Measurements from ENCODE around the gene SLC7A4.
"Not testable (repeated sequence)": the region's sequence is repeated elsewhere in the genome, so short reads cannot be mapped to it uniquely, and the experiment has no call there.

The SLC7A4 gene

GRCh38 chr22:21061660-21062321 lies 29.4 kb upstream of the SLC7A4 start:
- not testable (repeated sequence) for DNase-seq

GRCh38 chr22:21060363-21060762 lies 28.0 kb upstream of the SLC7A4 start:
- not testable (repeated sequence) for DNase-seq

GRCh38 chr22:21055880-21056319 lies 23.5 kb upstream of the SLC7A4 start:
- DNase-seq: no peak

- DNase-seq: no peak
Measured at GRCh38 chr22:21055564-21055834, 23.1 kb upstream of the SLC7A4 start.

GRCh38 chr22:21054714-21055563 lies 22.6 kb upstream of the SLC7A4 start:
- no peak for DNase-seq

DNA sequence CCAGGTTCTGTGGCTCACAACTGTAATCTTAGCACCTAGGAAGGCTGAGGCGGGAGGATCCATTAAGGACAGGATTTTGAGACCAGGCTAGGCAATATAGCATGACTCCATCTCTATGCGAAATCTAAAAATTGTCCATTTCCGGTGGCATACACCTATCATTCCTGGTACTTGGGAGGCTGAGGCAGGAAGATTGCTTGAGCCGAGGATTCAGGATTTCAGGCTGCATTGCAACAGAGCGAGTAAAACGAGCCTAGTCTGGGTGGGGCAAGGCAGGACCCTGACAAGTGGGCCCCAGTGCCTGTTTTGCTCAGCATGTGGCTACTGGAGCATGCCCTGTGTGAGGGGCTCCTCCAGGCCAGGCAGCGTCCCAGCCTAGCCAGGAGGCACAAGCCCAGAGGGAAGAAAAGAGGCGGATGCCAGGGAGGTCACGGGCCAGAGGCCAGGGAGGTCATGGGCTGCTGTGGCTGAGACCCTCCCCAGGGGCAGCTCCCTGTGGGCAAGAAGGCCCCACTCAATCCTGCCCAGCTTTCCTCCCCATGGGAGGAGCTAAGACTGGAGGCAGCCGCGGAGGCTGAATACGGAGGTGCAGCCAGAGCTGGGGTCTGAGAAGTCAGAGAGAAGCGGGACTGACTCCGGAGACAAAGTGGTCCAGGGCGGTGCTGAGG lies 21.8 kb upstream of the SLC7A4 start:
- DNase-seq: no peak

DNA sequence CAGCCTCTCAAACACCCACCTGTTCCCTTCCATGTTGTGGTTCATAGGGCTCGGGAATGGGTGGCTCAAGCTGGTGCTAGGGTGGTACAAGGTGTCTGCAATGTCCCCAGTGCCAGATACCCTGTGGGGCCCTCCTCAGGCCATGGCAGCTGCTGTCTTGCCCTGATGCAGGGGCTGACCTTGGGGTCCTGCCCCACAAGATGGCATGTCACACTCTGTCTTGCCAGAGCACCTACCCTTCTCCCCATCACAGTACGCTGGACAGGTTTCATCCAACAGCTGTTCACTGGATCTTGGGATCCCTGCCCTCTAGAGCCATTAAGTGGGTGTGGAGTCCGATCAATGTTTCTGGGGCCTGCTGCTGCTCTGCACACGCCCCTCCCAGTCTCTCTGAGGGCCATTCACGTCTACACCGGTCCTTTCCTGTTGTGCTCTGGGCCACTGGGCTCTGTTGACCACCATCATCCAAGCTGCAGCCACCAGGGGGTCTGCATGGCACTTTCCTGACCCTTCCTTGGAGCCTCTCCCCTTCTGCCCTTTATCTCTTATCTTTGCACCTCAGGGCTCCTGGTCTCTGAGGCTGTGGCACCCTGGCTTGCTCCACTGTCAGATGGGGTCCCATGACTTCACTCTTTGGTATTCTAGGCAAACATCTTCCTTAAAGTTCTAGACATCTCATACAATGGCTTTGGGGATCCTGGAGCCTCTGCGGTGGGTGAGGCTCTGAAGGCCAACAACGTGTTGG lies 20.5 kb upstream of the SLC7A4 start:
- DNase-seq: no peak

DNA sequence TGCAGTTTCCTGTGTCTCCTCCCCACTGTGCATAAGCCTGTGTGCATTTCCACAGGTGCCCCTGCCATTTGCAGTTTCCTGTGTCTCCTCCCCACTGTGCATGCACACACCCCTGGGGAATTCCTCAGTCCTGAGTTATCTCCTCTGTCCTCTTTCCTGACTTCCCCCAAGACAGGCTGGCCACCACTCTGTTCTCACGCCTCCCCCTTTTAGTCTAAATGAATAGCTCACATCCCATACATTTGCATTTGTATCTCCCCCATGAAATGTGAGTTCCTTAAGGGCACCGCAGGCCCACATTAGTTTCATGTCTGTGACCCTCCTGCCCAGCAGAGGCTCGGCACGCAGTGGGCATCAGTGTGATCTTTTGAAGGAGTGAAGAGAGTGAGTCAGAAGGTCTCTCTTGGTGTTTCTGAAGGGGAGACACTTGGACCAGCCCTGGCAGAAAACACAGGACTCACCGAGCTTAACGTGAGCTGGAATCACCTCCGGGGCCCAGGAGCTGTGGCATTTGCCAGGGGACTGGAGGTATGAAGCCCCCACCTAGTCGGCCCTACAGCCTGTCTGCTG lies 19.6 kb upstream of the SLC7A4 start:
- DNase-seq: no peak

- DNase-seq: no peak
Measured at GRCh38 chr22:21051145-21051830, 18.9 kb upstream of the SLC7A4 start.

- not testable (repeated sequence) for DNase-seq
Measured at GRCh38 chr22:21048965-21049364, 16.6 kb upstream of the SLC7A4 start.

- DNase-seq: not testable (repeated sequence)
Measured at GRCh38 chr22:21048448-21048847, 16.1 kb upstream of the SLC7A4 start.

DNA sequence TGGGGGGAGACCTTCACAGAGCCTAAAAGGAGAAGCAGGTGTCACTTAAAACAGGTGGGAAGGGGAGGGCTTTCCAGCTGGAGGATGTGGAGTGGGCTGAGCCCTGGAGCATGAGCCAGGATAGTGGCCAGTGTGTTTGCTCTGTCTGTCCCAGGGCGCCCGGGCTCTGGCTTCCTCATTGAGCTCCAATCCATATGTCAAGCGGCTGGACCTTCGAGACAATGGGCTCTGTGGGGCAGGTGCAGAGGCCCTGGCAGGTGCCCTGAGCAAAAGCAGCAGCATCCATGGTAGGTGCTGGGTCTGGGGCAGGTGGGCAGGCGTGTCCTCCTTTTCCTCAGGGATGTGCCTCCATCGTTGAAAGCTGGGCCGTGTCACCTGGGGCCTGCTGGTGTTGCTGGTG lies 15.4 kb upstream of the SLC7A4 start:
- no peak for DNase-seq

DNA sequence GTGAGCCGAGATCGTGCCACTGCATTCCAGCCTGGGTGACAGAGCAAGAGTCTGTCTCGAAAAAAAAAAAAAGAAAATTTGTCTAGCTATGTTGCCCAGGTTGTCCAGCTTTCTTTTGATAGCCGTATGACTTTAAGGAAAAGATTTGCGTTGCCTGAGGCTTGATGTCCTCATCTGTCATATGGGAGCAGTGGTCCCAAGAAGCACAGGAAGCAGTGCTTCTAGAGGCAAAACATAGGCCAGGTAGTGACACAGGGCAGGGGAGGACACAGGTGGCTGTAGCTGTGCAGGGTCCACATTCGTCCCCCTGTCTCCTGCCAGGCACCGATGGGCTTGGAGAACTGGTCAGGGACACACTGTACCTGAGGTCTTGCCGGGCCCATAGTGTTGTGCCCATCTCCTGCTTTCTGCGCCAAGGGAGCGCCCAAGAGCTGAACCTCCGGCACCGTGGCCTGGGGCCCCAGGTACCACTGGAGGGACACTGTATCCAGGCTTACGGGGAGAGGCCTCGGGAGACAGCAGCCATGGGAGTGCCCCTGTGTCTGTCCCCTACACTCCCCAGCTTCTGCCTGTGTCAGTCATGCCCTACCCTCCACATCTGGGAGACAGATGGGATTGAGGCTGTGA lies 14.8 kb upstream of the SLC7A4 start:
- DNase-seq: no peak

- peak; percentile 96 for DNase-seq
Measured at GRCh38 chr22:21045585-21046294, 13.4 kb upstream of the SLC7A4 start, which contains the start of gene LRRC74B. Gene LRRC74B, plus strand, starts transcription at chr22:21045946. Its CDS starts 41 bp downstream, at chr22:21045987.

DNA sequence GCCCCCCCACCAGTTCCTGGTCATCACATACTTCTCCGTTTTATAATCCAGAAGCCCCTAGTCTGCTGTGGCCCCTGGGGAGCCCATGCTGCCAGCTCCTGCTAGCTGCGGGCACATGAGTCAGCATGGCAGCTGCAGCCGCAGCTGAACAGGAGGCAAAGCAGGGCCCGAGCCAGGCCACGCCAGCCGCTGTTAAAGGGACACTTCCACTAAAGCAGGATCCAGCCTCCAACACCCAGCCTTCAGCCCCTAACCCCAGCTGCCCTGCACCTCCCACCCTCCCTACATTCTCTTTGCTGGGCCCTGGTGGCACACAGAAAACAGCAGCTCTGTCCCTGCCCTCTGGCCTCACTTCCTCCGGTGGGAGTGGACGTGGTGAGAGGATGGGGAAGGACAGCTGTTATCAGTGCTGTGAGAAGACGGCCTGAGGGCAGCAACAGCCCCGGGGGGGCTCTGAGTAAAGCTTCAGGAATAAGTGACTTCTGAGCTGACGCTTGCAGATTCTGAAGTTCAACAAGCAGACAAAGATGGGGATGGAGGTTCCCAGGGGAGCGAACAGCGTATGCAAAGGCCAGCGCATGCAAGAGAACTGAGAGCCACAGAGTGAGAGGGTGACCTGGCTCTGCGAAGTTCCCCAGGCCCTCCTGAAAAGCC lies 12.7 kb upstream of the SLC7A4 start:
- no peak for DNase-seq

DNA sequence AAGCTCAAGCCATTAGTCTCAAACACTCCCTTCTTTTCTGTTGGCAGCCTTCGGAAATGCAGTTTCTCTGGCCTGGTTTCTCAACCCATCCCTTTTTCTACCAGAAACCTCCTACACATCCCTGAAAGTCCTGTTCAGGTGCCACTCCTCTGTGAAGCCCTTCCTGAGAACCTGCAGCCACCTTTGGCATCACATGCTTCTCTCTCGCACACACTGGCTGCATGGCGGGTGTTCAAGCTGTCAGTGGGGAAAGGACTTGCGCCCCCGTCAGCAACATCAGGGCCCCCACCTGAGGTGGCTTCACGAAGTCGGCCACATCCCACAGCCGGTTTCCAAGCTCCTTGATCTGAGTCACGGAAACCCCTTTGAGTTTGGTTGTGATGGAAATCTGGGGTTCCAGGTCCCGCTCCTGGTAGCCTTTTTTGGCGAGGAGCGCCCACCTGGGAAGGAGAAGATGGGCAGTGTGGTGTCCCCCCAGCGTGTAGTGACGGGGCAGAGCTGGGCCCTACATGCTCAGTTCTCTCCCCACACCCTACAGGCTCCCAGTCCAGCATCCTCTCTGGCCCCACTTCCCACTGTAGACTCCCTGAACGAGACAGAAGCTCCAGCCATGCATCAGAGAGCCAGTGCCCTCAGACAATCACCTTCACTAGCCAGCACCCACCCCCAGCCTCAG lies 11.6 kb upstream of the SLC7A4 start:
- no peak for DNase-seq

- no peak for DNase-seq
Measured at GRCh38 chr22:21042978-21043859, 10.9 kb upstream of the SLC7A4 start.

DNA sequence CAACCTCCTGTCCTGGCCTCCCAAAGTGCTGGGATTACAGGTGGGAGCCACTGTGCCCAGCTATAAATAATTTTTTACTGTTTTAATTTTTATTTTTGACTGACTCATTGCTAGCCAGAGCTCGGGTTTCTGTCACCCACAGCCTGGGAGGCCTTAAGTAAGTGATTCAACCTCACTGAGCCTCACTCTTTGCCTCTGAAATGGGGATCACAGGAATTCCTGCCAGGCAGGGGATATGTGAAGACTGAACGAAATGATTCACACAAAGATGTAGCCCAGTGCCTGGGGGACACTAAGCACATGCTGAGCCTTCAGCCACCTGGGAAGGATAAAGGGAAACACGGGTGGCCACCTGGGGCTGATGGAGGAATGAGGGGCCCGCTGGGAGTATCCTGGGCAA lies 9.6 kb upstream of the SLC7A4 start:
- no peak for DNase-seq

DNA sequence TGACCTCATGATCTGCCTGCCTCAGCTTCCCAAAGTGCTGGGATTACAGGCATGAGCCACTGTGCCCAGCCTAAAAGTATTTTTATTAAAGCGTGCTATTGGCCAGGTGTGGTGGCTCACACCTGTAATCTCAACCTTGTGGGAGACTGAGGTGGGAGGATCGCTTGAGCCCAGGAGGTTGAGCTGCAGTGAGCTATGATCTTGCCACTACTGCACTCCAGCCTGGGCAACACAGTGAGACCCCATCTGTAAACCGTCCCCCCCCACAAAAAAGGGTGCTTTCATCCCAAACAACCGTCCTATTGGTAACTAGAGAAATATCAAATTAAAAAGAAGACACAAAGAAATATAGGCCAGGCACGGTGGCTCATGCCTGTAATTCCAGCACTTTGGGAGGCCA lies 6.8 kb upstream of the SLC7A4 start:
- DNase-seq: not testable (repeated sequence)
